Progenitor cell of endocrine pancreas (in vitro differentiated cells): ENCODE measurements around the gene GSTO1. TPM values are rescaled to one million over a fixed set of nuclear protein-coding genes. Genes with fewer than 3 reads are reported as not detected.

Experiments used
- DNase-seq: peaks from one replicate; pipeline ENCODE4 v3.0.0; 2021; ENCODE audit warnings: low spot score; ENCODE audit not compliant: unreplicated experiment
- H3K27ac Mint-ChIP-seq: 2 replicates; pipeline ENCODE4 v1.8.0; 2021; ENCODE audit warnings: mild to moderate bottlenecking, moderate library complexity, mixed read lengths
- H3K27me3 Mint-ChIP-seq: 2 replicates; pipeline ENCODE4 v1.8.0; 2021; ENCODE audit warnings: mixed read lengths
- H3K36me3 Mint-ChIP-seq: 2 replicates; pipeline ENCODE4 v1.8.0; 2022; ENCODE audit warnings: mixed read lengths; ENCODE audit not compliant: insufficient read depth
- H3K4me1 Mint-ChIP-seq: 2 replicates; pipeline ENCODE4 v1.8.0; 2021; ENCODE audit warnings: low read depth, mixed read lengths
- H3K4me3 Mint-ChIP-seq: 2 replicates; pipeline ENCODE4 v1.8.0; 2021; ENCODE audit warnings: low read depth, mild to moderate bottlenecking, moderate library complexity, mixed read lengths
- H3K9me3 Mint-ChIP-seq: 2 replicates; pipeline ENCODE4 v1.8.0; 2021; ENCODE audit warnings: low read depth, mixed read lengths
- CTCF ChIP-seq: fragments of 200-600 bp; sonication (generic); IDR thresholded peaks from one replicate; pipeline ENCODE4 v1.5.0; 2021; ENCODE audit warnings: antibody characterized with exemption, mild to moderate bottlenecking; ENCODE audit not compliant: unreplicated experiment
- microRNA-seq: library from miRNA; unstranded; fragments of <30 nt; microRNA quantifications from one replicate; pipeline ENCODE4 v1.1.0, GENCODE V29; 2020; ENCODE audit warnings: borderline number of aligned reads; ENCODE audit not compliant: unreplicated experiment
- total RNA-seq: library from RNA; stranded (reverse); gene quantifications from 2 replicates; pipeline ENCODE4 v1.2.1, GENCODE V29; 2021

Gene GSTO1
- total RNA-seq, 1 donor from 2014 or later = 107 TPM

- DNase-seq = no peak
- Mint-ChIP-seq H3K9me3 (no peaks in the 10 kb centered on the region), H3K27ac (no peak overlapping the region), H3K4me1 (no peaks in the 10 kb centered on the region), H3K27me3 (no peaks in the 10 kb centered on the region), H3K4me3 (no peak overlapping the region), H3K36me3 (peaks cover 4% of the 10 kb centered on the region)
- TF ChIP-seq CTCF = no peak
Observed at GRCh38 chr10:104314591-104315485, 60.1 kb downstream of the GSTO1 start.

GRCh38 chr10:104315486-104315921 is 60.8 kb downstream of the GSTO1 start:
- no peak for TF ChIP-seq CTCF
- Mint-ChIP-seq H3K27me3 (no peaks in the 10 kb centered on the region), H3K4me1 (no peaks in the 10 kb centered on the region), H3K27ac (no peak overlapping the region), H3K9me3 (no peaks in the 10 kb centered on the region), H3K36me3 (peaks cover 4% of the 10 kb centered on the region), H3K4me3 (no peak overlapping the region)
- DNase-seq = no peak

- no peak for TF ChIP-seq CTCF
- Mint-ChIP-seq H3K36me3 (peaks cover 4% of the 10 kb centered on the region), H3K27ac (no peak overlapping the region), H3K4me1 (no peaks in the 10 kb centered on the region), H3K4me3 (no peak overlapping the region), H3K27me3 (no peaks in the 10 kb centered on the region), H3K9me3 (no peaks in the 10 kb centered on the region)
- no peak for DNase-seq
Observed at GRCh38 chr10:104316321-104317099, 61.8 kb downstream of the GSTO1 start.

Small RNA genes within 50 kb of the gene (microRNA-seq; reads per million reads assigned to microRNA genes)
- gene MIR4482 = not detected
- not detected for gene MIR609

Other genes starting within 250 kb of the GSTO1 start
- 0.78 and 0.86 TPM in 2 replicates for gene COL17A1, start 169.0 kb upstream of the GSTO1 start, total RNA-seq
- 6.9 and 7.1 TPM in 2 replicates for gene SFR1, start 132.7 kb upstream of the GSTO1 start, total RNA-seq
- 4.7 and 5.4 TPM in 2 replicates for gene CFAP43, start 22.5 kb upstream of the GSTO1 start, total RNA-seq
- gene GSTO2, start 14.3 kb downstream of the GSTO1 start, total RNA-seq = 9.6 and 9.8 TPM in 2 replicates
- gene ITPRIP, start 83.6 kb downstream of the GSTO1 start, total RNA-seq = 6.1 and 7.0 TPM in 2 replicates
- gene CFAP58, start 98.9 kb downstream of the GSTO1 start, total RNA-seq = 0.24 and 0.29 TPM in 2 replicates